C1 segment of cervical spinal cord (tissue), 14 donors: ENCODE measurements around the gene DNAH6.
"Not testable (repeated sequence)": the region's sequence is repeated elsewhere in the genome, so short reads cannot be mapped to it uniquely, and the experiment has no call there.

Source experiments
- DNase-seq, 14 donors: peaks; one replicate each; lab custom pipeline; 2025; lab: John Stamatoyannopoulos, UW

DNAH6 gene

DNA sequence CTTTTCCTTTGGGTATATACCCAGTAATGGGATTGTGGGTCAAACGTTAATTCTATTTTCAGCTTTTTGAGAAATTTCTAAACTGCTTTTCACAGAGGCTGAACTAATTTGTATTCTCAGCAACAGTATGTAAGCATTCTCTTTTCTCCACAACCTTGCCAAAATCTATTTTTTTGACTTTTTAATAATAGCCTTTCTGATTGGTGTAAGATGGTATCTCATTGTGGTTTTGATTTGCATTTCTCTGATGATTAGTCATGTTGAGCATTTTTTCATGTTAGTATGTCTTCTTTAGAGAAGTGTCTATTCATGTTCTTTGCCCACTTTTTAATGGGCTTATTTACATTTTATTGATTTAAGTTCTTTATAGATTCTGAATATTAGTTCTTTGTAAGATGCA, 219.1 kb downstream of the DNAH6 start:
- no peak for DNase-seq

DNA sequence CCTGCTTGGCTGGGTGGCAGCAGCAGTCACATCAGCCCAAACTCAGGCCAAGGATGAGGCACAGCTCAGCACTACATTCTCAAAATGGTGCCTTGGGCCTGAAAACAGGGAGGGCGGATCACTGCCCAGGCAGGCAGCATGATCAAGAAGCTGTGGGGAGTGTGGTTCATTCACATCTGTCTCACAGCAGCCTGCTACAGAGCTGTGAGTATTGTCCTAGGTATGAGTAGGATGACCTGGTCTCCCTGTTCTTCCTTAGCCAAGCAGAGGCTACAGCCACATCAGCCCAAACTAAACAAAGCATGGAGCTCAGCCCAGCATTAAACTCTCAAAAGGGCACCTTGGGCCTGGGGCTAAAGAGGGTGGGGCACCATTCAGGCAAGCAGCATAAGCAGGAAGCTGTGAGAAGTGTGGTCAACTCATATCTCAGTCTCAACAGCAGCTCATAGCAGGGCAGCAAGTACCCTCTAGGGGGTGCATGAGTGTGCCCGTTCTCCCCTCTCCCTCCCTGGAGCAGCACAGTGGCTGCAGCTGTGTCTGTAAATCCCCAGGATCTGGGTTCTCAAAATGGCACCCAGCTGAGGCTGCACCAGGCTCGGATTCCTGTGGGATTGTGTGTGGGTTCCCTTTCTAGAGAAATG, 225.0 kb downstream of the DNAH6 start:
- DNase-seq, result no peak

DNA sequence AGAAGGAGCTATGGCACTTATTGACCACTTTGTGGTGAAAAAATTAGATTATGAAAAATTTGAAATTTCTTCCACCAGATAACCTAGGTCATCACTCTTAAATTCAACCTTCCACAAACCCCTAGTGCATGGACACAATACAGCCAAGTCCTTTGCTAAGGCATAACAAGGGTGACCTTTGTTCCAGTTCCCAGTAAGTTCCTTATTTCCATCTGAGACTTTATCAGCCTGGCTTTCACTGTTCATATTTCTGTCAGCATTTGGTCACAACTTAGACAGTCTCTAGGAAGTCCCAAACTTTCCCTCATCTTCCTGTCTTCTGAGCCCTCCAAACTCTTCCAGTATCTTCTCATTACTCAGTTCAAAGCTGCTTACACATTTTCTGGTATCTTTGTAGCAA, 232.0 kb downstream of the DNAH6 start:
- DNase-seq, result no peak

DNA sequence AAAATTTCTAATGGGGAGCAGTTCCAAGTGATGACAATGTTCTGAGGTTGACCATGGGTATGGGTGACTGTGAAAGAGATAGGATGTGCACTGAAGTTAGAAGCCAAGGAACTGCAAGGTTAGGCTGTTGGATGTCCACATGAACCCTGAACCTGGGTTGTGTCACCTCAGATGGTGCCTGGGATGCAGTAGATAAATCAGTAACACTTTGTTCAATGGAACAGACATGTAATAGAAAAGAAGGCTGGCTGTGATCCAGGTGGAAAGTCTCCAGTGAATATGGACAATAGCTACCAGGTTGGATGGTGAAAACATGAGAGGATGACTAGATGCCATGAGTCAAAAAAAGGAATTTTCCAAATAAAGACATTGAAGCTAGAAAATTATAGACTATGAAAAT, 233.1 kb downstream of the DNAH6 start:
- no peak for DNase-seq

DNA sequence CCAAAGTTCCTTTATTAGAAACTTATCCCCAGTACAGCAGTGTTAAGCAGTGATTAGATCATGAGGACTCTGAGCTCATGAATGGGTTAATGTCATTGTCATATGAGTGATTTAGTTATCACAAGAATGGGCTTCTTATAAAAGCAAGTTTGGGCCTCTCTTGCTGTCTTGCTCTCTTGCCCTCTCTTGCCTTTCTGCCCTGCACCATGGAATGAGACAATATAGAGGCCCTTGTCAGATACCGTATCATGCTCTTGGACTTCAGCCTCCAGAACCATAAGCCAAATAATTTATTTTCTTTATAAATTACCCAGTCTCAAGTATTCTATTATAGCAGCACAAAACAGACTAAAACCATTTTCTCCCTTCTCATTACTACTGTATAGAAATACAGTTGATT, 238.8 kb downstream of the DNAH6 start:
- no peak for DNase-seq

DNA sequence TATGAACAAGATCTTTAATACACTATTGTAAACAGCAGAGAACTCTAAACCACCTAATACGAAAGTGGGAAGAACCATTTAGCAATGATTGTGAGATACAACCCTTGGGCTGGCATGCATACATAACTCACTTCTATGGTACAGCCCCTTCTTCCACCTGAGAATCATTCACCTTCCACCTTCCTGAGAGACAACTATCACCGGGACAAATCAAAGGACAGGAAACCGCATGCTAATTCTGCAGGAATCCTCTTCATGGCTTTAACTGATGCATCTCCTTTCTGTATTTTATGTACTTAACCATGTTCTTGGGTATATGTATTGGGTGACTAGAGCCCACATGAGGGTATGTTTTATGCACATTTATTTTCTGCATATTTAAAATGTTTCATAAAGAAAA, 241.3 kb downstream of the DNAH6 start:
- no peak for DNase-seq

DNA sequence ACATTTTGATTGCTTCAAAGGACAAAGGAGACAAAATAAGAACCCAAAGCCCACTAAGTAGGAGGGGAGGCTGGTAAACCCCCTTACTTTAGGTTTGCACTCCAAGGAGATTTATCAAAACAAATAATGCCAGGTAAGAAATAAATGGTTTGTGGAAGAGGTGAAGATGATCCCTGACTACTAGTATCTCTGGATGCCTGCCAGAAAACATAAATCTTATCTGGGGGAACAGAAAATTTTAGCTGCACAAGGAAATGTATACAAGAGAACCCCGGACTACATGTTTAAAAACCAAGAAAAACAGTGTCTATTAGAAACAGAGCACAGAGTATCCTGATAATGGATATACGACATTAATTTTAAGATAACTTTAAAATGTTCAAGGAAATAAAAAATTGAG, 250.5 kb downstream of the DNAH6 start:
- no peak for DNase-seq

DNA sequence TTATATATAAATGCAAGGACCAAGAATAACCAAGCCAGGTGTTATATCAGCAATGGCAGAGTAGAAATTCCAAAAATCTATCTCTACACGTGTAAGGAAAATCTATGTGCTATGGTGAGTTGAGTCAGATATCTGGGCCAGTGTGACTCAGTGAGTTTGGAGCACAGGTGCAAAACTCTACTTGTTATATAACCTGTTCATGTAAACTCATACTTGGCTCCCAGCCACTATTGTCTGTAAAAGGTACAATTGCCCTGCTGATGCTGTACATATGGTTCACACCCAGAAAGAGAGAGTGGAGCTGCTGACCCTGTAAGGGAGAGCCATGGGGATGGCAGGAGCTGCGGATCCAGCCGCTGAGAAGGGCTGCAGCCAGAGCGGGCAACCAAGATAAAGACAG, 252.5 kb downstream of the DNAH6 start:
- DNase-seq, result no peak

DNA sequence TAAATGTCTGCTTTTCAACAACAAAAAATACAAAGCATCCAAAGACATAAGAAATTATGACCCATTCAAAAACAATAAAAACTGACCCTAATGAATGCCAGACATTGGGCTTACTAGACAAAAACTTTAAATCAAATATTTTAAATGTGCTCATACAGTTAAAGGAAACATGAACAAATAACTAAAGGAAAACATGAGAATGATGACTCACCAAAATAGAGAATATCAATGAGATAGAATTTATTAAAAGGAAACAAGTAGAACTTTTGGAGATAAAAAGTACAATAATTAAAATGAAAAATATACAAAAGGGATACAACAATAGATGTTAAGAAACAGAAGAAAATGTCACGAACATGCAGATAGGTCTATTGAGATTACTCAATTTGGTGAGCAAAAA, 254.0 kb downstream of the DNAH6 start:
- DNase-seq, result no peak

DNA sequence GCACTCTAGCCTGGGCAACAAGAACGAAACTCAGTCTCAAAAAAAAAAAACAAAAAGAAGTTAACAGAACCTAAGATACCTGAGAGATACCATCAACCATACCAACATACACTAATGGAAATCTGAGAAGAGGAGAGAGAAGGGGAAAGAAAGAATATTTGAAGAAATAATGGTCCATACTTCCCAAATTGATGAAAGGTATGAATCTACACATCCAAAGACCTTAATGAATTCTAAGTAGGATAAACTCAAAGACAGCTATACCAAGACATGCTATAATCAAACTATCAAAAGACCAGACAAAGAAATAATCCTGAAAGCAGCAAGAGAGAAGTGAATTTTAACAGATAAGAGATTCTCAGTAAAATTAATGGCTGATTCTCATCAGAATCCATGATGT, 255.0 kb downstream of the DNAH6 start:
- no peak for DNase-seq

DNA sequence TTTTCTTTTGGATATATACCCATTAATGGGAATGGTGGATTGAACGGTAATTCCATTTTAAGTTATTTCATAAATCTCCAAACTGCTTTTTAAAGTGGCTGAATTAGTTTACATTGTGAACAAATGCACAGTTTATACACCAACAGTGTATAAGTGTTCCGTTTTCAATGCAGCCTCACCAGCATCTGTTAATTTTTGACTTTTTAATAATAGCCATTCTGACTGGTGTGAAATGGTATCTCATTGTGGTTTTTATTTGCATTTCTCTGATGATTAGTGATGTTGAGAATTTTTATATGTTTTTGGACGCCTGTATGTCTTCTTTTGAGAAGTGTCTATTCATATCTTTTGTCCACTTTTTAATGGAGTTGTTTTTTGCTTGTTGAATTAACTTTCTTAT, 257.3 kb downstream of the DNAH6 start:
- not testable (repeated sequence) for DNase-seq

DNA sequence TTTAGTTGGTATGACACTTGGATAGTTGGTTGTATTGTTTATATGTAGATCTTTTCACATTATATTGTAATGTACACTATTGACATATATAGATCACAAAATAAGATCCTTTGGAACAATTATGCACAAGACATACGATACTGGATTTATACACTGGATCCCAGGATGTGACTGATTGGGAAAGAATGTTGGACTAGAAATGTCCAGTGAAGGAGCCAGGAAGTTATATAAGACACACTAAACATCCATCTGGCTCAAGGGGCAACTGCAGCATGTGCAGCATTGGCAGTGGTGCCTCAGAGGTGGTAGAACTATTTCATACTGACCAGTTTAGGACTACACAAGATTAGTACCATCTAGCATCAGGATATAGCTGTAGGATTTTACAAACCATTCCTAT, 259.7 kb downstream of the DNAH6 start:
- no peak for DNase-seq

DNA sequence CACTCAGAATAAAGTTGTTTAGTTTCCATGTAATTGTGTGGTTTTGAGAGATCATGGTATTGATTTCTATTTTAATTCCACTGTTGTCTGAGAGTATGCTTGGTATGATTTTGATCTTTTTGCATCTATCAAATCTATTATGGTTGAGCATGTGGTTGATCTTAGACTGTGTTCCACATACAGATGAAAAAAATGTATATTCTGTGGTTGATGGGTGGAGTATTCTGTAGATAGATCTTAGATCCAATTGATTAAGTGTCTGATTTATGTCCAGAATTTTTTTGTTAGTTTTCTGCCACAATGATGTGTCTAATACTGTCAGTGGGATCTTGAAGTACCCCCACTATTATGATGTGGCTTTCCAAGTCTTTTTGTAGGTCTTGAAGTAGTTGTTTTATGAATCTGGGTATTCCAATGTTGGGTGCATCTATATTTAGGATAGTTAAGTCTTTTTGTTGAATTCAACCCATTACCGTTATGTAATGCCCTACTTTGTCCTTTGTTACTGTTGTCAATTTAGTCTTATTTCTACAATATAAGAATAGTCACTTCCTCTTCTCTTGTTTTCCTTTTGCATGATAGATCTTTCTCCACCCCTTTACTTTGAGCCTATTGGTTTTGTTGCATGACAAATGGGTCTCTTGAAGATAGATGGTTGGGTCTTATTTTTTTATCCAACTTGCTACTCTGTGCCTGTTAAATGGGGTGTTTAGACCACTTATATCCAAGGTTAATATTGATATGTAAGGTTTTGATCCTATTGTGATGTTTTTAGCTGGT, 262.8 kb downstream of the DNAH6 start:
- no peak for DNase-seq

DNA sequence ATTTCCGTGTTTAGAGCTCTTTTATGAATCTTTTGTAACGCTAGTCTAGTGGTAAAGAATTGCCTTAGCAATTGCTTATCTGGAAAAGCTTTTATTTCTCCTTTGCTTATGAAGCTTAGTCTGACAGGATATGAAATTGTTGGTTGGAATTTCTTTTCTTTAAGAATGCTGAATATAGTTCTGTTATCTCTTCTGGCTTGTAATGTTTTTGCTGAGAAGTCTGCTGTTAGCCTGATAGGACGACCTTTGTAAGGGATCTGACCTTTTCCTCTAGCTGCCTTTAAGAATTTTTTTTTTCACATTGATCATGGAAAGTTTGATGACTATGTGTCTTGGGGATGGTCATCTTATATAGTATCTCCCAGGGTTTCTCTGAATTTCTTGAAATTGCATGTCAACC, 263.5 kb downstream of the DNAH6 start:
- no peak for DNase-seq

DNA sequence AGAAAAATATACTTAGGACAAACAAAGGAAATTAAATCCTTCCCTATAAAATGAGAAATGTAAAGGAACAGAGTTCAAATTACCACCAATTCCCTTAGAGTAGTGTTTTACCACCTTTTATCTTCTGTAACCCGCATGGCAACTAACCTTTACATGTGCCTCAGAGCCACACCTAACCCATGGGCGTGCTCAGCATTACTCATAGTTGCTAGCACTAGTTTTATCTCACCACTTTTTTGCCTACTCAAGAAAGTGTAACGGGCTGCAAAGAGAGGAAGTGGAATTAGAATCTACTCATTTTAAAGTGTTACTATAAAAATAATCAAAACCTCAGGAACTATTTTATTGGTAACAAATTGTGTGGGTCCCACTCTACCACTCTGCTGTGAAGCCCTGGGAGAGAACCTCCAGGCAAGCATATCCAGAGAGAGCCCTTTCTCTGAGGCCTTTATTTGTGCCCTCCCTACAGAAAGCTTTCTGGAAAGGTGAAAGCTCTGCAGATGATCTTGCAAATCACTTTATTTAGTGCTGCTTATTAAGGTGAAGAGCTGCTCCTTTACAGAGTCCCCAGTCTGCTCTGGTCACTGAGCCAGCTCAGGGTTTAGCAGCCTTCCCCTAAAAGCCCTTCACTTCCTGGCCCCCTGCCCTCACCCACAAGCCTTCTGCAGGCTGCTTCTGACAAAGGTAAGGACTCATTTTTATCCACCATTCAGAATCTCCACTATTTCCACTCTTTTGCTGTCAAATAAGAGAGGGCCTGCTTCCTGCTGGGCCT, 265.8 kb downstream of the DNAH6 start:
- DNase-seq, result no peak

DNA sequence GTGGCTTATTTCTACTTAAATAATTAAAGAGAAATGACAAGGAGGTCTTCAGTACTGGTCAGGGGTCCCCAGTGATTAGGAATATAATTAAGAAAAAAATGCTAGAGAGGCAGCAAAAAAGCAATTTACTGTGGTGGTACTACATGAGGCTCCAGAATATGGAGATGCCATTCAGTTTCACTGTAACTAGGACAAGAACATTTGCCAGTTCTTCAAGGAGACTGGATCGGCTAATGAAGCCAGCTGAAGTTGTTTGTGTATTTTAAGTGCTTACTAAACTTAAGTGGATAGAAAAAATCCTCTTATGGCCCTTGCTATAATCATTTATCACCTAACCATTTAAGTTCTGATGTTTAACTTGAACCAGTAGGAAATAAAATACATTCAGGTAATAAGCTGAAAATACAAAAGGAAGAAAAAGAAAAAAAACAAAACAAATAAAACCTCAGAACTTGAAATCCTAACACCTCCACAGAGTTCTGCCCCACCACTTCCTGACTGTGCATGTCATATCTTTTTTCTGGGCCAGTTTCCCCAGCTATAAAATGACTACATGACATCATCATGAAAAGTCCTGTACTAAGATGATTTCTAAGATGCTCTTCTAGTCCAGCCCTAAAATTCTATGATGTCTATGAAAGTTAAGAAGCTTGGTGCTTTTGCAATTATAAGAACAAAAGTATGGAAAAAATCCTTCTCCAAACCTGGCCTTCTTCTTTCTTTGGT, 266.6 kb downstream of the DNAH6 start:
- no peak for DNase-seq

DNA sequence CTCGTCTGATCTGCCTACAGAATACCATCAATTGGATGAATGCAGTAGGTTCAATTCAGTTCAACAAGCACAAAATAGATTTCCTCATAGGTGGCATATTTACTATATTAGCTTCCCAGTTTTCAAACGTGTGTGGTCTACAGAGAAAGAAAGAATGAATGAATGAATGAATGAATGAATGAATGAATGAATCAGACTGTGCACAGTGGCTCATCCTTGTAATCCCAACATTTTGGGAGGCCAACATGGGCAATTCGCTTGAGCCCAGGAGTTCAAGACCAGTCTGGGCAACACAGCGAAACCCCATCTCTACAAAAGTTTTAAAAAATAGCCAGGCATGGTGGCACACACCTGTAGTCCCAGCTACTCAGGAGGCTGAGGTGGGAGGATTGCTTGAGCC, 269.7 kb downstream of the DNAH6 start:
- DNase-seq, result no peak

DNA sequence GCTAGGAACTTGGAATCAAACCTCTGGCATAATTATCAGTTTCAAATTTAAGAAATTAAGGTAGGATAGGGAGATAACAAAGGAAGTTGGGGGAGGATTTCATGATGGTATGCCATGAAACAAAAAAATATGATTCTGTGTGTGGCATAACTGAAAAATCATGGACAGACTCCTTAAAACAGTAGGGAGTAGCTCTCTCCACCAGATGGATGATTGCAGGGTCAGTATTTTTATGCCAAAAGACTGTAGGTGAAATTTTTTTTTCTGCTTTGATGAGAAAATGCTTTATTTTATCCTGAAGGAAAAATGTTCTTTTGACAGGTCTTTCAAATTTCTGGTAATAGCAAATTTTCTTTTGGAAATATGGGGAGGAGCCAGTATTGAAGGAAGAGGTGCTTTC, 270.3 kb downstream of the DNAH6 start:
- peak in 1 of 14 donors; percentile 54 for DNase-seq

DNA sequence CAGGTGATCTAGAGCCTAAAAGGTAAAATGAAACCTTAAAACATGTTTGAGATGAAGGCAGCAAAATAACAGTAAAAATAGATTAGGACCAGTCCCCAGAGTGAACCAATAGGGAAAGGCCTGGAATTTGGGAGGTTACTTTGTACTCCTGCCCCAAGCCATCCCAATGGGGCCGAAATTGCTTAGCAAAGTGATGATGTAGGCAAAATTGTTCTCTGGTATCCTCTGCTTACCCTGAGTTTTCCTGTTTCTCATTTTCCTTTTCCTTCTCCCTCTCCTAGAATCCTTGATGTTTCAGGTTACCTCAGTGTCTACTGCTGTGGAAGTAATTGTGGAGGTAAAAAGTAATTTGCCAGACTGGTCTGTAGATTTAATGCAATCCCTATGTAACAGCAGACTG, 271.7 kb downstream of the DNAH6 start:
- DNase-seq, result no peak

DNA sequence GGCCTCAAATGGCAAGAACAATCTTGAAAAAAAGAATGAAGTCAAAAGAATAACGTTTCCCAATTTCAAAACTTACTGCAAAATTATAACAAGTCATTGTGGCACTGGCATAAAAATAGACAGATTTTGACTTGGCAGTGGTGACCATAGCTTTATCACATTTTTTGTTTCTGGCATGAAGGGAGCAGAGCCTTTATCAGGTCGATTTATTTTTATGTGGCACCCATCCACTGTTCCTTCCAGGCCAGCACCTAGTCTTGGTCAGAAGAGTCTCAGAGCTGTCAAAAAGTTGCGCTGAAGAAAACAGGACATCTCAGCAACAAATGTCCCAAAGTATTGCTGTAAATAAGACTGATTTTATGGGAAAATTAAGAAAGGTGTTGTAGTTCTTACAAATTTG, 272.2 kb downstream of the DNAH6 start:
- no peak for DNase-seq

DNA sequence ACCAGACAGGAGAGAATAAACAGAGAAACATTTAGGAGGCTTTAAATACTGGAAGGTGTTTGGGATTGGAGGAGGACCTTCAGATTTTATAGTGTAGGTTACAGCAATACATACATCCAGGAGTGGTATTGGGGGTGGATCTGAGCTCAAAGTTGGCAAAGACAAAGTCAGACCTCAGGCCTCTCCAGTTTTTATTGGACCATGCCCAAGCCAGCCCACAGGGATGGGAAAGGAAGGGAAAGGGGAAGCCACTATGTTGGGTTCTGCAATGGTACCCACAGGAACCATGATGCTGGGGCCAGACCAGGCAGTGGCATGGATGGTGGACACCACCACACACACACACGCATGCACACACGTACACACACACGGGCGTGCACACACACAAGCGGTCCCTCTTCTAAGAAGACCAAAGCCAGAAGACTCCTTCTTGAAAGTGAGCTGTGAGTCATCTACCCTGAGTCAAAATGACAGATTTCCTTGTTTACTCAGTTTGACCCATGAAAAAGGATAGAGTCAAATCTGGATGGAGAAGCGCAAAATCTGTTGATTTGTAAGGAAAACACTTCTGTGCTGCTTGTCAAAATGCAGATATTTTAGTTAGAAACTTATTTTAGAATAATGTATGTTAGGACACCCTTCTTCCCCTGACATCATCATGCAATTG, 276.7 kb downstream of the DNAH6 start:
- no peak for DNase-seq

DNA sequence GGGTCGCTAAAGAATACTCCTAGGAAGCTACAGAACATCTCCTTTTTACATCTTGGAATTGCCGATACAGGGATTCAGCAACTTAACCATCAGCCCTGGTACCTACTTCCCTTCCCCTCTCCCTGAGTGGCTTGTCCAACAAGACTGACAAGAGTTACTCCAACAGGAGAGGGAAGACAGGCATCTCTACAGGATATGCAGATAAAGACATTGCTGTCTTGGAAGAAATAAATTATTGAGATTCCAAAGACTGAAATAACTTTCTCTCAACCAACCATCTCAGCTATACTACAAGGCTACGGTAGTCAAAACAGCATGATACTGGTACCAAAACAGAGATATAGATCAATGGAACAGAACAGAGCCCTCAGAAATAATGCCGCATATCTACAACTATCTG, 277.3 kb downstream of the DNAH6 start:
- no peak for DNase-seq
